Neutrophil (primary cell): ENCODE measurements around the gene RPA1.
"Not testable (repeated sequence)": the region's sequence is repeated elsewhere in the genome, so short reads cannot be mapped to it uniquely, and the experiment has no call there.

Source experiments
- H3K27ac ChIP-seq: fragments of 200-600 bp; sonication (generic); 2 replicates; pipeline ENCODE4 v1.5.1; 2016; ENCODE audit warnings: mild to moderate bottlenecking, moderate library complexity
- H3K27me3 ChIP-seq: fragments of 200-600 bp; sonication (generic); 2 replicates; pipeline ENCODE4 v1.6.0; 2016; ENCODE audit warnings: mild to moderate bottlenecking
- H3K36me3 ChIP-seq: fragments of 200-600 bp; sonication (generic); 2 replicates; pipeline ENCODE4 v1.5.1; 2017
- H3K4me1 ChIP-seq, 2 experiments: fragments of 200-600 bp in 1 of 2; sonication (generic) in 1 of 2; 1 replicate in 1 of 2; 2 replicates in 1 of 2; pipeline versions ENCODE4 v1.5.1 to v1.6.1; 2013 to 2016; ENCODE audit warnings: low read depth in 1 of 2, low read length in 1 of 2, mild to moderate bottlenecking in 1 of 2, moderate library complexity in 1 of 2; ENCODE audit not compliant: control insufficient read depth in 1 of 2, insufficient read depth in 1 of 2
- H3K4me3 ChIP-seq, 2 experiments: fragments of 200-600 bp in 1 of 2; sonication (generic) in 1 of 2; 1 replicate in 1 of 2; 2 replicates in 1 of 2; pipeline ENCODE4 v1.5.1; 2013 to 2016; ENCODE audit warnings: low read depth in 1 of 2, low read length in 1 of 2, mild to moderate bottlenecking in 1 of 2, moderate library complexity in 1 of 2
- H3K9me3 ChIP-seq: fragments of 200-600 bp; sonication (generic); 2 replicates; pipeline ENCODE4 v1.5.1; 2016
- TF ChIP-seq, protein P1 (sequence below): fragments of 200-600 bp; sonication (generic); IDR thresholded peaks from 2 replicates; pipeline ENCODE4 v1.5.1; 2016; ENCODE audit warnings: antibody characterized with exemption

RPA1 gene

DNA sequence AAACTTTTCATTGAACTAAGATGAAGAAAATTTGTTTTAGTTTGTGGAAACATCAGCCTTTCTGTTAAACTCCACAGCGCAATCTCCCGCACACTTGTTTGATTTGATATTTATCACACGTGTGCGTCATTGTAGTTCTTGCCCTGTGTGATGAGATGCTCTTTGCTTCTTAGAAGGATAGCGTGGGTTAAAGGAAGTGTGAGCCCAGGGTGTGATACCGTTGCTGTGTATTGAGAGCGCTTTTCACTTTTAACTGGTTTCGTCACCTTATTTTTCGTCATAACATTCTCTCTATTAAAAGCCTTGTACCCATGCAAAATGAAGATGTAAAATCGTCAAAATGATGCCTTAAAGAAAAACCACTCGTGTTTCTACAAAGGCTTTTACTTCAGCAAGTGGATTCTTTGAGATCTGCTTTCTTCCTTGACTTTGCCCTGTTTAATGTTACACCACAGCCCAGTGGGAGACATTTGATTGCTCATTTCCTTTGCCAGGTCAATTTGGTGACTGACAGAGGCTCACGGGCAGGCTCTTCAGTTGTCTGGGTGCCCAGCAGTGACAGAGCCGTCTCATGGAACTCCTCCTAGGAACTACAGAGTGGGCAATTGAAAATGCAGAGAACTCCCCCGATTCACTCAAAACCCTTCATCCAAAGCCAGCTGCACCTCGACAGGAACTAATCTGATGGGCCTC is 61.1 kb downstream of the RPA1 start:
- H3K36me3 ChIP-seq = peaks cover 88% of the 10 kb centered on the region

DNA sequence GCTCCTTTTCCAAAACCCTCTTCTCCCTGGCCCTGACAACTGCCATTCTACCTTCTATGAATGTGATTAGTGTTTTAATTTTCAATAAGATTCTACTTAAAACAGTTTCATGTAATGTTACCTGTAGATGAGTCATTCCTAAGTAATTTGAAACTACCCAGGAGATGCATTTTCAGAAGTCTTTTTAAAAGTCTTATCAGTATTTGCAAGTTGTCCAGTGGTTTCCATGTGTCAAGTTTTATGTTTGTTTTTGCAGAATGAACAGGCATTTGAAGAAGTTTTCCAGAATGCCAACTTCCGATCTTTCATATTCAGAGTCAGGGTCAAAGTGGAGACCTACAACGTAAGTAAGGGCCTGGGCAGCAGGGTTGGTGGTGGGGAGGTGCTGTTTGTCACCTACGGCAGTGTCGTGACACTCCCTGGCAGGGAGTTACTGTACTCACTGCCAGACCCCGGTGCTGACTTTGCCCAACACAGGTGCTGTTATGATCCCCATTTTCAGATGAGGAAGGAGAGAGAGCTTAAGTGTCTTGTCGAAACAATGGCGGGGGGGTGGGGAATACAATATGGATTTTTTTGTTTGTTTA is 65.0 kb downstream of the RPA1 start:
- Histone ChIP-seq H3K27ac (no peak overlapping the region), H3K4me1 (no peaks in the 10 kb centered on the region), H3K9me3 (no peaks in the 10 kb centered on the region), H3K4me3 (no peak overlapping the region), H3K27me3 (no peaks in the 10 kb centered on the region), H3K36me3 (peaks cover 87% of the 10 kb centered on the region)
- TF ChIP-seq, protein P1, sequence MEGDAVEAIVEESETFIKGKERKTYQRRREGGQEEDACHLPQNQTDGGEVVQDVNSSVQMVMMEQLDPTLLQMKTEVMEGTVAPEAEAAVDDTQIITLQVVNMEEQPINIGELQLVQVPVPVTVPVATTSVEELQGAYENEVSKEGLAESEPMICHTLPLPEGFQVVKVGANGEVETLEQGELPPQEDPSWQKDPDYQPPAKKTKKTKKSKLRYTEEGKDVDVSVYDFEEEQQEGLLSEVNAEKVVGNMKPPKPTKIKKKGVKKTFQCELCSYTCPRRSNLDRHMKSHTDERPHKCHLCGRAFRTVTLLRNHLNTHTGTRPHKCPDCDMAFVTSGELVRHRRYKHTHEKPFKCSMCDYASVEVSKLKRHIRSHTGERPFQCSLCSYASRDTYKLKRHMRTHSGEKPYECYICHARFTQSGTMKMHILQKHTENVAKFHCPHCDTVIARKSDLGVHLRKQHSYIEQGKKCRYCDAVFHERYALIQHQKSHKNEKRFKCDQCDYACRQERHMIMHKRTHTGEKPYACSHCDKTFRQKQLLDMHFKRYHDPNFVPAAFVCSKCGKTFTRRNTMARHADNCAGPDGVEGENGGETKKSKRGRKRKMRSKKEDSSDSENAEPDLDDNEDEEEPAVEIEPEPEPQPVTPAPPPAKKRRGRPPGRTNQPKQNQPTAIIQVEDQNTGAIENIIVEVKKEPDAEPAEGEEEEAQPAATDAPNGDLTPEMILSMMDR = no peak

More for the DNA sequence above, 61.1 kb downstream of the RPA1 start:
- Histone ChIP-seq H3K4me3 (no peak overlapping the region), H3K27me3 (no peaks in the 10 kb centered on the region), H3K4me1 (no peaks in the 10 kb centered on the region), H3K9me3 (no peaks in the 10 kb centered on the region), H3K27ac (no peak overlapping the region)
- TF ChIP-seq, protein P1 = no peak

DNA sequence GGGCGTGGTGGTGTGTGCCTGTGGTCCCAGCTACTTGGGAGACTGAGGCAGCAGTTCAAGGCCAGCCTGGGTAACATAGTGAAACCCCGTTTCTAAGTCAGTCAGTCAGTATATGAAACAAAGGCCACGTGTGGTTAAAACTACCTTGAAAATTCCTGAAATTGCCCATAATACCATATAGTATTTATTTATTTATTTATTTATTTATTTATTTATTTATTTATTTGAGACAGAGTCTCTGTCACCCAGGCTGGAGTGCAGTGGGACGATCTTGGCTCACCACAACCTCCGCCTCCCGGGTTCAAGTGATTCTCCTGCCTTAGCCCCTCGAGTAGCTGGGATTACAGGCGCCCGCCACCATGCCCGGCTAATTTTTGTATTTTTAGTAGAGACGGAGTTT is 65.7 kb downstream of the RPA1 start:
- H3K27ac ChIP-seq, H3K27me3 ChIP-seq, H3K4me3 ChIP-seq, H3K9me3 ChIP-seq, H3K4me1 ChIP-seq: not testable (repeated sequence)
- peaks cover 81% of the 10 kb centered on the region for H3K36me3 ChIP-seq

DNA sequence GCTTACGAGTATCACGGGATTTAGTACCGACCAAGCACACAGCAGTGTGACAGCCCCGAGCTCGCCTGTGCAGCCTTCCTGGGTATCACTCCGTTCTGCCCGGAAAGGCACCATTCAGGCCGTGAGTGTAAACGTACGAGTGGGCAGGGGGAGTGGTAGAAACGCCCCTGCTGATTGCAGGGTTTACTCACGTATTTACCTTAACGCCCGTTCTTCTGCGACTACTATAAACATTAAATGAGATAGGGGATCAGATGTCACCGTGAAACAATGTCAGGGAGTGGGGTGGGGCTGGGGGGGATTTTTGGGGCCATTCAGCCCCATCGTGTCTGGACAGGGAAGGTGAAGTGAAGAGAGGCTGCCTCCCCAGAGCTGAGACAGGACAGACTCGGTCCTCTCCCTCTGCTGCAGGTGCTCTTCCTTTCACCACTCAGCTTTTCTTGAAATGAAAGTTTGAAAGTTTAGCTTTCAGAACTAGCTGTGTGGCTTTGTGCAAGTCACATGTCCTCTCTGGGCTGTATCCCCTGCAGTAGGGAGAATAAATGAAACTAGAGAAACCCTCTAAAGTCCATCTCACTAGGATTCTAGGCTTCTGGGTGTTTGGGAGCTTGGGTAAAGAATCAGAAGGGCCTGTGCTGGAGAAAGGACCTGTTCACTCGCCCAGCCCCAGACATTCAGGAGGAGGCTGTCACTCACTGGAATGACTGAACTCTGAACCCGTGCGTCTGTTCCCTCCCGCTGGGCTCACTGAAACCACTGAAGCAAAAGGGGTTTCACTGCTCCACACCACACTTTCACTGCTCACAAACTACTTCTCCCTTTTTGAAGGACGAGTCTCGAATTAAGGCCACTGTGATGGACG is 66.7 kb downstream of the RPA1 start:
- no peak overlapping the region for H3K4me3 ChIP-seq
- H3K4me1 ChIP-seq = no peaks in the 10 kb centered on the region
- TF ChIP-seq, protein P1 = no peak
- H3K36me3 ChIP-seq = peaks cover 71% of the 10 kb centered on the region
- no peaks in the 10 kb centered on the region for H3K9me3 ChIP-seq
- no peak overlapping the region for H3K27ac ChIP-seq
- no peaks in the 10 kb centered on the region for H3K27me3 ChIP-seq

DNA sequence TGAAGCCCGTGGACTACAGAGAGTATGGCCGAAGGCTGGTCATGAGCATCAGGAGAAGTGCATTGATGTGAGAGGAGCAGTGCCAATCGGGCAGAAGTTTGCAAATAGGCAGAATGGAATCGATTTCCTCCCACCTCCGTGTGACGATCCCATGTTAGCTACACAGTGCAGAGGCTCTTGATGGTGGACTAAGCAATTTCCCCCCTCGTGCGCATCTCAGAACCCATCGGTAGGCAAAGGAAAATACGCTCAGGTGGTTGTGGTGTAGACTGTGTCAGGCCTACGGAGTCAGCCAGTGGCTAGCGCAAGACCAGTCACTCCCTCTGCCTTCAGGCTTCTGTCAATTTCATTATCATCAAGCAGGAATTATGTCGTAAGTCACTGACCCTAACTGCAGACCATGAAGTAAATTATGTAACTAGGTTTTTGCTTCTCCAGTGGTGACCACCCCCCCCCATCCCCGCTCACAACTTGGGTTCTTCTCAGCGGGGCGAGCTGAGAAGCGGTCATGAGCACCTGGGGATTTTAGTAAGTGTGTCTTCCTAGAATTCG is 67.4 kb downstream of the RPA1 start:
- Histone ChIP-seq H3K27ac (no peak overlapping the region), H3K9me3 (no peaks in the 10 kb centered on the region), H3K4me1 (no peaks in the 10 kb centered on the region), H3K36me3 (peaks cover 64% of the 10 kb centered on the region), H3K27me3 (no peaks in the 10 kb centered on the region), H3K4me3 (no peak overlapping the region)
- TF ChIP-seq, protein P1 = no peak
